ENCODE results near the gene CNPY3. TPM values are rescaled to one million over a fixed set of nuclear protein-coding genes. Genes with fewer than 3 reads are reported as not detected.
"Not testable (repeated sequence)": the region's sequence is repeated elsewhere in the genome, so short reads cannot be mapped to it uniquely, and the experiment has no call there.

The CNPY3 gene
- total RNA-seq, 1 experiment from 2014 or later: 33.4 TPM

DNA sequence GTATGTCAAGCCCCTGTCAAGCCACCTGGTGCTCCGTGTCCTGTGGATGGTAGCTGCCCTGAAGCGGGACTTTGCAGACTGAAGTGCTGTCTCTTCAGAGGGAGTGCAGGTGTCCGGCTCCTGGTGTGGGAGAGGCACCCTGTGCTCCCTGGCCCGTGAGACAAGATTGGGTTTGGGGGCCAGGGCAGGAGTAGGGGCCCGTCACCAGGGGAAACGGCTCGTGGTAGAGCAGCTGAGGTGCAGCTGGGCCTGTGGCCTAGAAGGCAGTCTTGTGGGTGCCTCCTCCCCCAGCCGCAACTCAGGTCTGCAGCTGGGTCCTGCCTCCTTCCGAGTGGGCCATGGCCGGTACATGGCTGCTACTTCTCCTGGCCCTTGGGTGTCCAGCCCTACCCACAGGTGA lies 13.5 kb upstream of the CNPY3 start, which contains the start of gene PTCRA:
PTCRA (plus strand) TSS at position 322 of the 400 bp plus-strand sequence; CDS start at position 339, 17 bp downstream.
- DNase-seq (ENCODE audit: low read depth): no peak

DNA sequence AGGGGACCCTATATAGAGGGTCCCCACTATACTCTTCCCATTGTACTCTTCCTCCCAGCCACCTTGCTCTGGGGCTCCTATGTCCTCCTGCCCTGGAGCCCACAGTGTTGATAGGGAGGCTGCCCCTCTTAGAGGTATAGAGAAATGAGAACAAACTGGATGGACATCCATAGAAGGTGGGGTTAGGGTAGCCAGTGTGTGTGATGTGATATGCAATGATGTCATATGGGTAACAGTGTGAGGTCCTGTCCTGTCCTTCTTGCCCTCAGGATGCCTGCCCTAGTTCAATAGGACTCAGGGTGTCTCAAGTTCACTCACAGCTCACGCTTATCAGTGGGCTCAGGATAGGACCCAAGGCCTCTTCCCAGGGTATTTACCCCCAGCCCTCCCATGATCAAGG lies 13.0 kb upstream of the CNPY3 start:
- DNase-seq (ENCODE audit: low read depth): no peak

DNA sequence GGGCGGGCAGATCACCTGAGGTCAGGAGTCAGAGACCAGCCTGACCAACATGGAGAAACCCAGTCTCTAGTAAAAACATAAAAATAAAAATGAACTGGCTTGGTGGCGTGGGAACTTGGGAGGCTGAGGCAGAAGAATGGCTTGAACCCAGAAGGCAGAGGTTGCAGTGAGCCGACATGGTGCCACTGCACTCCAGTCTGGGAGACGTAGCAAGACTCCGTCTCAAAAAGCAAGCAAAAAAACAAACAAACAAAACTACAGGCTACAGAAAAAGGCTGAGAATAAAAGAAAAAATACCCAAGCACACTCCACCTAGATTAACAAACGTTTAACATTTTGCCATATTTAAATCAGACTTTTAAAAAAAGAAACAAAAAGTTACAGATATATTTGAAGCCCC lies 7.5 kb upstream of the CNPY3 start:
- no peak for DNase-seq (ENCODE audit: low read depth)

DNA sequence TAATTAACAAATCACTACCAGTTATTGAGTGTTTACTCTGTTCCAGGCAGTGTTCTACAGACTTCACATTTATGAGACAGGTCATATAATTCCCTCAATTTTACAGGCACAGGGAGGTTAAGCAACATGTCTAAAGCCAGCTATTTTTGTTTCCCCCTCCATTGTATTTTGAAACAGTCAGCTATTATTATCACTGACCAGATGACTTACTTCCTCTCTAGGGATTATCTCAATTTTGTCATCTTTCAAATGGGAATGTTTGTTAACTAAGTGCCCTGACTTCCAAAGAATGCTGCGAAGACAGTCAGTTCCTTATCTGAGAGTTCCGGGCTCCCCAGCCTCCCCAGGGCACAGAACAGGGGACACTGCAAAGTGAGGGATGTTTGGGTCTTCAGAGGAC lies 5.6 kb upstream of the CNPY3 start:
- DNase-seq (ENCODE audit: low read depth): no peak

DNA sequence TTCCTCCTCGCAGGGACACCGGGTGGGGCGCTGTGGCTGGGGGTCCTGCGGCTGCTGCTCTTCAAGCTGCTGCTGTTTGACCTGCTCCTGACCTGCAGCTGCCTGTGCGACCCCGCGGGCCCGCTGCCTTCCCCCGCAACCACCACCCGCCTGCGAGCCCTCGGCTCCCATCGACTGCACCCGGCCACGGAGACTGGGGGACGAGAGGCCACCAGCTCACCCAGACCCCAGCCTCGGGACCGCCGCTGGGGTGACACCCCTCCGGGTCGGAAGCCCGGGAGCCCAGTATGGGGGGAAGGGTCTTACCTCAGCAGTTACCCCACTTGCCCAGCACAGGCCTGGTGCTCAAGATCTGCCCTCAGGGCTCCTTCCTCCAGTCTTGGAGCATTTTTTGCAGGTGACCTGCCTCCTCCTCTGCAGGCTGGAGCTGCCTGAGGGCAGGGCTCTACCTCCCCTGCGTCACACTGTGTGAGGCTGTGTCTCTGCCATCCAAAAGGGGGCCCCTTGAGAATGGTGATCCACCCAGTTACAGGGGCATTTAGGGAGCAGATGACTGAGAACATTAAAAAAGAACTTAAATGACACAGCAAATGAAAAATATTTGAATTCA lies 3.9 kb upstream of the CNPY3 start:
- DNase-seq (ENCODE audit: low read depth): no peak

DNA sequence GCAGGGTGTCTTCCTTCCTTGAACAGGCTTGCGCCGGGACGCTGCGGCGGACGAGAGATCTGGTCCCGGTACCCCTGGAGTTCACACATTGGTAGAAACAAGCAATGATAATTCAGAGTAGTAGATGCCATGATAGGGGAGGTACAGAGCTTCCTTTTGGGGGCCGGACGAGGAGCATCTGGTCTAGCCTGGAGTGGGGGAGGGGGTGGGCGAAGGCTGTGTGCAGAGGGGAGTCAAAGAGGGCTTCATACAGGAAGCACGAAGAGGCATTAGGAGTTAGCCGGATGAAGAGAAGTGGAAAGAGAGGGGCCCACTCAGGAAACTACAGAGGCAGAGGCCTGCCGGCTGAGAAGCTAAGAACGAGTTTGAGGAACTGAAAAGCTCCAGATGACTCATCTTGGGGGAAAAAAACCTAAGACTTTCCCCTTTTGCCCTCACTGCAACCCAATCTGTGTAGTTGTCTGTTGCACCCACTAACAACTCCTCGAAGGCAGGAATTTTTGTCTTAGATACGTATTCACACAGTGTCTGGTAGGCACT lies 611 bp downstream of the CNPY3 start:
- peak; percentile 70 for DNase-seq (ENCODE audit: low read depth)

DNA sequence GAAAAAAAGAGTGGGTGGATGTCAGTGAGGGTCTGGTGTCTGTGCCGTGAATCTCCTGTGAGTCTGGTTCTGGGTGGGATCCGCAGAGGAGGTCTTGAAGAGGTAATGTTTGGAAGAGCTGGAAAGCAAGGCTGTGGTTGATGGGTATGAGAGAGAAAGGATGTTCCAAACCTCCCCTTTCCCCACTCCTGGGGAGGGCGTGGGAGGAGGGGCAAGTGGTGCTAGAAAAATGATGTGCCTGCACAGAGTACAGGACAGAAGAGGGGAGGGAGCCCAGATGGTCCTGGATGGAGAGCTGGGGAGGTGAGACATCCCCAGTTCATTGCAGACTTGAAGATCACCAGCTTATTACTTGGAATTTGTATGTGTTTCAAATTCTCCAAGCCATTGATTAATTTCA lies 3.1 kb downstream of the CNPY3 start:
- DNase-seq (ENCODE audit: low read depth): no peak

DNA sequence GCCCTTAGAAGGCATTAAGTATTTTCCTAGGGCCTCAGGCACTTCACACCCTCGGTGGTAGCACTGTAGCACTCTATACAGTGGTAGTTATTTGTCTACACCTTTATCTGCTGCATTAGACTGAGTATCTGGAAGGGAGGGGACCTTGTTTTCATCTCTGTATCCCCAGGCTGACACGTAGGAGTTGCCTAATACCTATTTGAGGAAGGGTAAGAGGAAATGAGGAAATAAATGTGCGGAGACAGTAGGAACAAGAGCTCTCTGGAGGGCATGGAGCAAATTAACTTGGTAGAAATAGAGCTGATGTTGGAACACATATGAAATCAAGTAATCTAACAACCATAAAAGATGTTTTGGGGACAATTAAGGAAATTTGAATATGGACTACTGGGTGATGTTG lies 3.9 kb downstream of the CNPY3 start:
- DNase-seq (ENCODE audit: low read depth): no peak

DNA sequence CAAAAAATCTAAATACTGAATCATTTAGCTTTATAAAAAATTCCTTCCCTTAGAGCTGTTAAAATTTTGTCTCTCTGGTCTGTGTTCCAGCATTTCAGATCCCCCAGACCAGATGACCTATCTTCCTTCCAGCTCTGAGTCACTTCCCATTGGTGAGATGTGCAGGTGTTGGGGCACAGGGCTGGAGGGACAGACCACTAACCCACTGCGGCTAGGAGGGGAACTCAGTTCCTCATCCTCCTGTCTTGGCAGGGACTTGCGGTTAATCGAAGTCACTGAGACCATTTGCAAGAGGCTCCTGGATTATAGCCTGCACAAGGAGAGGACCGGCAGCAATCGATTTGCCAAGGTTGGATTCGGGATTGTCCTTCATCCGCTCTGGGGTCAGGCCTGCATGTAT lies 6.0 kb downstream of the CNPY3 start:
- no peak for DNase-seq (ENCODE audit: low read depth)

DNA sequence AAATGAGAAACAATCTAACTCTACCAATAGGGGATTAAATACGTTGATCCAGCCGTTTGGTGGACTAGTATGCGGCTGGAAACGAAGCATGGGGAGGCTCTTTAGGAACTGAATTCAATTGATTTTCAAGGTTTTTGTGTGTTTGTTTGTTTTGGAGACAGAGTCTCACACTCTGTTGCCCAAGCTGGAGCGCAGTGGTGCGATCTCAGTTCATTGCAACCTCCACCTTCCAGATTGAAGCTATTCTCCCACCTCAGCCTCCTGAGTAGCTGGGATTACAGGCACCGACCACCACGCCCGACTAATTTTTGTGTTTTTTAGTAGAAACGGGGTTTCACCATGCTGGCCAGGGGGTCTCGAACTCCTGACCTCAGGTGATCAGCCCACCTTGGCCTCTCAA lies 7.1 kb downstream of the CNPY3 start:
- no peak for DNase-seq (ENCODE audit: low read depth)

DNA sequence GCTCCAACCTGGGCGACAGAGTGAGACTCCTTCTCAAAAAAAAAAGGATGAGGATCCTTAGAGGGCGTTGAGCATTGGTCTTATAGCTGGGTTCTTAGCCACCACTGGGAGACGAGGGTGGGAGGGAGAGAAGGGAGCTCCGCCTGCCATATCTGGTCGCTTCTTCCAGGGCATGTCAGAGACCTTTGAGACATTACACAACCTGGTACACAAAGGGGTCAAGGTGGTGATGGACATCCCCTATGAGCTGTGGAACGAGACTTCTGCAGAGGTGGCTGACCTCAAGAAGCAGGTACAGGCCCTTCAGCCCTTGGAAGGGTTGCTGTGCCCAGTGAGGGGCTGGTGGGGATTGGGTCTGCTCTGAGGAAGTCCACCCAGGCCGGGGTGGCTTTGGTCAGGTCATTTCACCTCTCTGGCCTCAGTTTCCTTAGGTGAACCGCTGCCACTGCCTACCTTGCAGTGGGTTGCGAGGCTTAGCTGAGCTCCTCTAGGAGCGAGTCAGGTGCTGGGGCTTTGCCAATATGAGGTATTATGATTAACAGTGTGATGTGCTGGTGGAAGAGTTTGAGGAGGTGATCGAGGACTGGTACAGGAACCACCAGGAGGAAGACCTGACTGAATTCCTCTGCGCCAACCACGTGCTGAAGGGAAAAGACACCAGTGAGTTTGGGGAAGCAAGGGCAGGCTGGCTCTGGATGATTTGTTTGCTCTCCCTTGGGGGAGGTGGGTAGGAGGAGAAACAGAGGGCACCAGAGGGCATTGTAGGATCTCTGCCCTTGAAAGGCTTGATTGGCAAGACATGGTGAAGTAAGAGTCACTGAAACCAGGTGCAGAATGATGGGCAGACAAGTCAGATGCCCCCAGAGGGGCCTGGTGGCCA lies 8.5 kb downstream of the CNPY3 start:
- no peak for DNase-seq (ENCODE audit: low read depth)

DNA sequence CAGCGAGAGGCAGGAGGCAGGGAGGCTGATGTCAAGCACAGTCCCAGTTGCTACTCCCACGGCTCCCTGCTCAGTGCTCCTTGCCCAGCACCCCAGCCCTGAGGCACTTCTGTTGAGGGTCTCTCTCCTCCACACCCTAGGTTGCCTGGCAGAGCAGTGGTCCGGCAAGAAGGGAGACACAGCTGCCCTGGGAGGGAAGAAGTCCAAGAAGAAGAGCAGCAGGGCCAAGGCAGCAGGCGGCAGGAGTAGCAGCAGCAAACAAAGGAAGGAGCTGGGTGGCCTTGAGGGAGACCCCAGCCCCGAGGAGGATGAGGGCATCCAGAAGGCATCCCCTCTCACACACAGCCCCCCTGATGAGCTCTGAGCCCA lies 9.1 kb downstream of the CNPY3 start:
- no peak for DNase-seq (ENCODE audit: low read depth)

DNA sequence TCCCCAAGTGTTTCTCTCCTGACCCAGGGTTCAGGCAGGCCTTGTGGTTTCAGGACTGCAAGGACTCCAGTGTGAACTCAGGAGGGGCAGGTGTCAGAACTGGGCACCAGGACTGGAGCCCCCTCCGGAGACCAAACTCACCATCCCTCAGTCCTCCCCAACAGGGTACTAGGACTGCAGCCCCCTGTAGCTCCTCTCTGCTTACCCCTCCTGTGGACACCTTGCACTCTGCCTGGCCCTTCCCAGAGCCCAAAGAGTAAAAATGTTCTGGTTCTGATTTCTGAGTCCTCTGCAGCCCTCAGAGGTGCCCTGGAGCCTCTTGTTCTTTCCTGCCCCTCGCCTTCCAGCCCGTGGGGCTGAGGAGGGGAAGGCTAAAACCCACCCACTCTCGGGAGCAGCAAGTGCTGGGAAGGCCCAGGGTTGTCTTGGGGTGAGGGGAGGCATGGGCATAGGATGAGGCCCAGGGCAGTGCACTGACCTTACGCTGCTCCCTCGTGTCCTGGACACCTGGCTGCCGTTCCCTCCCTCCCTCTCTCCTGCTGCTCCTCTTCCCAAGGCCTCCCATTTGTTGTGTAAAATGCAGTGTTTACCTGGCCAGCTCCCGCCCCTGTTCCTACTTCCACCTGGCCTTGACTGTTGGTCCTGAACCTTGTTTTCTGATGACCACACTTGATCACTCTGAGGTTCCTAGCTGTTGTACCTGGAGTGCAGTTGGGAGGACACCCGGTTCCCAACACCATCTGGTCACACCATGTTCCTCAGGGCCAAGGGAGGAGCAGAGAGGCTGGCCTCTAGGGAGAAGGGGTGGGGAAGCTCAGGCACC lies 9.9 kb downstream of the CNPY3 start:
- no peak for DNase-seq (ENCODE audit: low read depth)

DNA sequence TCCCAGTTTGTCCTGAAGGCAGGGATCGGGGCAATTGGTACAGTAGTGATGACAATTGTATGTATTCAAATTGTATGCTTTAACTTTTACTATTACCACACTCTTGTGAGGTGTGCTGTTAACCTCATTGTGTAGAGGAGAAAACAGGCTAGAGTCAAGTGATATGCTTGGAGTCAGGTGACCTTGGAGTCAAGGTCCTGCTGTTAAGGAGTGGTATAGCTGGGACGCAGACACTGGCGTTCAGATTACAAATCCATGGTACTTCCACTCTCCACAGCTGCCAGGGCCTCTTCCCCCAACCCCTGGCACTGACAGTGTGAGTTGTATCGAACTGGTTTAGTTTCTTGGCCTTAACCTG lies 10.5 kb downstream of the CNPY3 start:
- DNase-seq (ENCODE audit: low read depth): no peak

DNA sequence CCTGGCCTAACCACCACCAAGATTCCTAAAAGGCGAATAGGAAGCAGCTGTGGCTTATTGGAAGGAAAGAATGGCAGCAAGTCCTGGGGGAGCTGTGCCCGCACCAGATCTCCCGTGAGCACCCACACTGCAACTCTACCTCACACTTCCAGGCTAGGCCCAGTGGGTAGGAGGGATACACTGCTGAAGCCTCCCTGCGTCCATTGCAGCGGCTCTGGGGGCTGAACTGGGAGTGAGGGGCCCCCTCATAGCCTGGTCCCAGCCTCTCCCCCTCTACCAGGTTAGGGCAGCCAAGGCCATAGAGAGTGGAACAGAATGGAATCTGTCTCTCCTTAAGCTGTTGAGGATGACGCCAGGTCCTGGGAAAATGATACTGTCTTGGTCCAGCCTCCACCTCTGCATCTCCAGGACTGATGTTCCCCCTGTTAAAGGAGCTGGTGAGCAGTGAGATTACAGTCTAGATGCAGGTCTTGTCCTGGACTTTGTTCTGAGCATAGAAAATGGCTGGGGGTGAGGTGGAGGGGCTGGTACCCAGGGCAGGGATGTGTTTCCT lies 11.3 kb downstream of the CNPY3 start:
- no peak for DNase-seq (ENCODE audit: low read depth)

DNA sequence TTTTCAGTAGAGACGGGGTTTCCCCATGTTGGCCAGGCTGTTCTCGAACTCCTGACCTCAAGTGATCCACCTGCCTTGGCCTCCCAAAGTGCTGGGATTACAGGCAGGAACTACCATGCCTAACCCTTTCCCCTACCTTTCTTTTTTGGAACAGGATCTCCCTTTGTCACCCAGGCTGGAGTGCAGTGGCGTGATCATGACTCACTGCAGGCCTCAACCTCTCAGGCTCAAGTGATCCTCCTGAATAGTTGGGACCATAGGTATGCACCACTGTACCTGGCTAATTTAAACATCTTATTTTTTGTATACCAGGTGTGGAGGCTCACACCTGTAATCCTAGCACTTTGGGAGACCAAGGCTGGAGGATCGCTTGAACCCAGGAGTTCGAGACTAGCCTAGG lies 12.1 kb downstream of the CNPY3 start:
- DNase-seq (ENCODE audit: low read depth): not testable (repeated sequence)

DNA sequence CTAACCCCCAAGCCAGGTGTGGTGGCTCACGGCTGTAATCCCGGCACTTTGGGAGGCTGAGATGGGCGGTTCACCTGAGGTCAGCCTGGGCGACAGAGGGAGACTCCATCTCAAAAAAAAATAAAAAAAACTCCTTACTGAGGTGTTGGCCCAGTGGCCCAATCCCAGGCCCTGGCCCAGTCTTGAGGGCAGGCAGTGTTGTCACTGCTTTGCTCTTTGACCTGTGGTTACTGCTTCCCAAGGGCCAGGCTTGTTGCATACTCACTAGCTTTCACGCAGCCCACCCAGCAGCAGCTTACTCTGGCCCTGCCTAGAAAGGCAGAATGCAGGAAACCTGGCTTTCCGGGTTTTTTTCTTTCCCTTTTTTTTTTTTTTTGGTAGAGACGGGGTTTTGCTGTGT lies 13.2 kb downstream of the CNPY3 start:
- no peak for DNase-seq (ENCODE audit: low read depth)

DNA sequence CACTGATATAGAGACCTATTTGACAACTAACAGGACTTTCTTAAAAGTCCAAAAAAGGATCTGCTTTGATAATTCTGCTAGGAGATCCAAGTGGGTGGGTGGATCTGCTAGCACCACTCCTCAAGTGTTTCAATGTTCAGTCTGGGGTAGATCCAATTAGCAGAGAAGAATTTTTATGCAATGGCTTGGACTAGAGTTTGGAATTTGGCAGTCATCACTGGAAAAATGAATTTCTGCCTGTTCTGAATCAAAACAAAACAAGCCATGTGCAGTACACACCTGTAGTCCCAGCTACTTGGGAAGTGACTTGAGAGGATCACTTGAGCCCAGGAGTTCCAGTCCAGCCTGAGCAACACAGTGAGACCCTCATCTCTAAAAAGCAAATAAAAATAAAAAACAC lies 18.7 kb downstream of the CNPY3 start:
- DNase-seq (ENCODE audit: low read depth): no peak

DNA sequence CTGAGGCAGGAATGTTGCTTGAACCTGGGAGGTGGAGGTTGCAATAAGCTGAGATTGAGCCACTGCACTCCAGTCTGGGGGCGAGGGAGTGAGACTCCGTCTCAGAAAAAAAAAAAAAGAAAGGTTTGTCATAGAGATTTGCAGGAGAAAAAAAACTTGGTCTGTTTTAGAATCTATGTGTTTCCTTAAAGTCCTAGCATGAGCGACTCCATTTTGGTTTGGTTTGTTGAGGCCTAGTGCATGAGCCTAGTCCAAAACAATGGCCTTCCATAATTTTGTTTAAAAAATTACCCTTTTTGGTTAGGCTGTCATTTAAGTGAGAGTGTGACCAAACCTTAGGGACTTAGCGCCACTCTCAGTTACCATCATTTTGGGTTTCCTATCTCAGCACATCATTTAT lies 23.1 kb downstream of the CNPY3 start:
- DNase-seq (ENCODE audit: low read depth): no peak

DNA sequence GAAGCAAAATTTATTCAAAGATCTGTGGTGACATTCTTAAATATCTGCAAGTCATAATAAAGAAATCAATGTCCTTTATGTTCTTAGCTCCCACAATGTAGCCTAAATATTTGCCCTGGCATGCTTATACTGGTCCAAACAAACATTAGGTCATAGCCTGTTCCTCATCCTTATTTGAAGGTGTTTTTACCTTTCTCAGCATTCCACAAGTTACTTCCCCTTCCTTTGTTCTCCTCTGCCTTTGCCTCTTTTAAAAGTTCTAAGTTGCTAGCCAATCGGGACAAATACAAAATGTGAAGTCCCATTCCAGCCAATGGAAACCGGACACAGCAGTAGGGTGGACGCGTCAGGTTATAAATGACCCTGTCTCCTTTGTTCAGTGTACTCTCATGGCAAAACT lies 25.1 kb downstream of the CNPY3 start:
- not testable (repeated sequence) for DNase-seq (ENCODE audit: low read depth)

DNA sequence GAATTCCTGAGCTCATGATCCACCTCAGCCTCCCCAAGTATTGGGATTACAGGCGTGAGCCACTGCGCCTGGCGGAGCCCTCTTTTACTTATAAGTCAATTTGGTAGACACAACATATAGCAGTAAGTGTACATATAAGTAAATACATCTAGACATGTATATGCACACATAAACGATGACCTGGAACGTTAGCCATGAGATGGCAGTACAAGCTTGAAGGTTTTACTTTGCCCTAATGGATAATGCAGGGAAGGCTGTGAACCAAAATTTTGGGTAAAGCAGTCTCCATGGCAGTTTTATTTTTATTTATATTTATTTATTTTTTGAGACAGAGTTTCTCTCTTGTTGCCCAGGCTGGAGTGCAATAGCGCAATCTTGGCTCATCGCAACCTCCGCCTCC lies 28.8 kb downstream of the CNPY3 start:
- no peak for DNase-seq (ENCODE audit: low read depth)

DNA sequence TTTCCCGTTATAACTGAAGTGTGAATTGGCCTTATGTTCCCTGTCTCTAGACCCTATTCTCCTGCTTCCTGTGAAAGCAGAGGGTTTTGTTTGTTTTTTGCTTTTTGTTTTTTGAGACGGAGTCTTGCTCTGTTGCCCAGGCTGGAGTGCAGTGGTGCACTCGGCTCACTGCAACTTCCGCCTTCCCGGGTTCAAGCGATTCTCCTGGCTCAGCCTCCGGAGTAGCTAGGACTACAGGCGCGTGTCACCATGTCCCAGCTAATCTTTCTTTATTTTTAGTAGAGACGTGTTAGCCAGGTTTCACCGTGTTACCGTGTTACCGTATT lies 30.6 kb downstream of the CNPY3 start:
- DNase-seq (ENCODE audit: low read depth): no peak
